NCI-H1436 treated with DMSO at 0.1 percent for 48 hours (cell line): Measurements from ENCODE around the gene GABARAP.
A peak's percentile ranks its signal among the peaks of the same experiment; 100 is the strongest.
"Not testable (repeated sequence)": the region's sequence is repeated elsewhere in the genome, so short reads cannot be mapped to it uniquely, and the experiment has no call there.

Source experiments
- DNase-seq: peaks from one replicate; lab custom pipeline; 2025; lab: John Stamatoyannopoulos, UW

GABARAP gene

DNA sequence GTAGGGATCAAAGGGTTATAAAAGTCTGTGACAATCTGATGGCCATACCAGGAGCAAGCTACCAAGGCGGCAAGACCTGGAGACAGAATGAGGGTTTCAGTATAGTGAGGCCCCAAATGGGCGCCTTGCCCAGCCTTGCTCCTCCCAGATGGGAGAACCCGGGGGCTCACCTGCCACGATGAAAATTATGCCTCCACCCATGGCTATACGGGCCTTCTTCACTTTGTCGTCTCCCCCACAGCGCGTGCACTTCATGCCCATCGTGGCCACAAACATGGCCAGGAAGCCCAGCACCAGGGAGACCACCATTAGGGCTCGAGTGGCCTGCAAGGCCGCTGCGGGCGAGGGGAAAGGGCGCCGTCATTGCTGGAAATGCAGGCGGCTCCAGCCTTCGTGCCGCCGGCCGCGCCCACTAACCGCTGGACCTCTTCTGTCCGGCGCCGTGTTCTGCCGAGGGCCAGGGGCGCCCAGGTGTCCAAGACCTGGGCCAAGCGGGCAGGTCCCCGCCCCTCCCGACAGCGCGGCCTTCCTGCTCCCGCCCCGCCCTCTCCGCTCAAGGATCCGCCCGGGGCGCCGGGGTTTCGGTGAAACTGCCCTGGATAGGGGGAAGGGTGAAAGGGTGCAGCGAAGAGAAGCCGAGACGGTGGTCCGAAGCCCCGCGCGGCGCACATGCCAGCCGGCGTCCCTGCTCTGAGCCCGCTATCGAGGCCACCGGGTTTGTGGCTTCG is 18.6 kb upstream of the GABARAP start:
- no peak for DNase-seq

- no peak for DNase-seq
These were observed 17.9 kb upstream of the GABARAP start for GRCh38 chr17:7260151-7260550.

GRCh38 chr17:7259555-7259889 is 17.3 kb upstream of the GABARAP start:
- DNase-seq = no peak

DNA sequence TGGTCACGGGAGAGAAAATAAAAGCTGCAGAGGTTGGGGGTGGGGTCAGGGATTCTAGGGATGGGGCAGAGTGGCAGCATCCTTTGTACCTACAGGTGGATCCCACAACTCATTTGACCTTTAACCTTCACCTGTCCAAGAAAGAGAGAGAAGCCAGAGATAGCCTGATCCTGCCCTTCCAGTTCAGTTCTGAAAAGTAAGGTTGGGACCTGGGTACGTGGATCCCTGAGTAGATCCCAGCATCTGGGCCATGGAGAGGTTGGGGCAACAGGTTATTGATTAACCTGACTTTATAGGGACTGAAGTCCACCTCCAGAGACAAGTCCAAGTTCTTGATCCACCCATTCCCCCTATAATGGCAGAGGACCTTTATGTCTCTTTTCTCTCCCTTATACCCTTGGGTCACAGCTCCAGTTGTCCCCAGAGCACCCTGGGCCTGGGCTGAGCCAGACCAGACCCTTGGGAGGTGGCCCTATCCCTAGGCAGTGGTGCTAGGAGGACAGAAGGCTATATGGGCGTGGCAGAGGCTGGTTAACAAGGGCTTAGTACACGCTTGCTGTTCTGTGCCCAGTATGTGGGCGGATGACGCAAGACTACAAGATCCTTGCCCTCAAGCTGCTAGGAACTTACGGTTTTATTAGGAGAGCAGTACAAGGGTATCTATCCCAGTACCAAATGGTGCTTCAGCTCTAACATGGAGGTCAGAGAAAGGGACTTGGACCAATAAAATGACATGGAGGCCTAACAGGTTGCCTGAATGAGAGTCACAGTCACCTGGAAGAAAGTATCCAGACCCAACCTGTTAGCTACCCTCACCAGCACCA is 16.7 kb upstream of the GABARAP start:
- DNase-seq = no peak

DNA sequence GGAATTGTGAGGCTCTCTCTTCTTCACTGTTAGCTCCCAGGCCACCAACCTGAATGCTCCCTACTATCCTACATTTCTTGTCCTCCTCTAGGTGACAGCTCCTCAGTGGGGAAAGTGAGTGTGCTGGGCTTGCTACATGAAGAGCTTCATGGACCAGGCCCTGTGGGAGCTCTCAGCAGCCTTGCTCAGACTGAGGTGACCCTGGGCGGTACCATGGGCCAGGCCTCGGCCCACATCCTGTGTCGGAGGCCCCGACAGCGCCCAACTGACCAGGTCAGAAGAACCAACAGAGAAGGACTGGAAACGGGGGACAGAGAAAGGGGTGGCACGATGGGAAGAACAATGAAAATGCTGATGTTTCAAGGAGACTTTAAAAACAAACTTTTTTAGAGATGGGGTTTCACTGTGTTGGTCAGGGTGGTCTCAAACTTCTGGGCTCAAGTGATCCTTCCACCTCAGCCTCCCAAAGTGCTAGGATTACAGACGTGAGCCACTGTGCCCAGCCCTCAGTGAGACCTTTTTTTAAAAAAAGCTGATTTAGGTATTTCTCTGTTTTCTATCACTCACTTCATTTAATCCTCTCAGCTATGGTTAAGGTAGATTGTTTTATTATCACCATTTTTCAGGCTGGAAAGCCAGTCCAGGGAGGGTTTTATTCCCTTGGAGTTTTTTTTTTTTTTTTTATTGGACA is 14.7 kb upstream of the GABARAP start:
- DNase-seq = no peak

- no peak for DNase-seq
These were observed 12.3 kb upstream of the GABARAP start for GRCh38 chr17:7254511-7254910.

- no peak for DNase-seq
These were observed 10.8 kb upstream of the GABARAP start for GRCh38 chr17:7253082-7253481.

GRCh38 chr17:7252176-7253043 is 10.2 kb upstream of the GABARAP start, which contains the start of gene ELP5:
ELP5 (plus strand) TSS chr17:7252215; CDS start chr17:7252551, 336 bp downstream.
- DNase-seq = peak; percentile 63

DNA sequence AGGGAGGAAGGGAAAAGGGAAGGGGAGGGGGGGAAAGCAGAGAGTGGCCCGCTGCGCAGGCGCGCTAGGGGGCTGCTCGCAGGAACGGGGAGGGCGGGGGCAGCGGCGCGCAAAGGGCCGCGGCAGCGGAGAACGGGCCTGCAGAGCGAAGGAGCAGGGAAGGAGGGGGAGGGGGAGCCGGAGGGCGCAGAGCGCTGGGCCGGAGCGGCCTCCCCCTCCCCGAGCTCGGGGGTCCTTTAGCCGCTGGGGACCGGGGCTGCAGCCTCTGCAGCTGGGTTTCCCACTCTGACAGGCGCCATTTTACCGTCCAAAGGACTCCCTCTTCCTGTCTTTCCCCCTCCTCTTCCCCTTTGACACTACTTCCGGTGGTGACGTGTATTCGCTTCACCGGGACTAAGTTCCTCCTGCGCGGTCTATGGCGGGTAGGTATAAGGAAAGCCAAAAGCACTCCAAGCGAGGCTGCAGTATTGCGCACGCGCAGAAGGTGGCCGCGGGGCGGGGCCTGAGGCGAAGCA is 9.5 kb upstream of the GABARAP start, which contains the start of gene CTDNEP1:
Gene CTDNEP1, minus strand, starts transcription at position 74 of the 515 bp plus-strand sequence. CDS start 438 bp downstream, outside the sequence.
- DNase-seq = peak; percentile 90

GRCh38 chr17:7250695-7251627 is 8.7 kb upstream of the GABARAP start:
- DNase-seq = no peak

DNA sequence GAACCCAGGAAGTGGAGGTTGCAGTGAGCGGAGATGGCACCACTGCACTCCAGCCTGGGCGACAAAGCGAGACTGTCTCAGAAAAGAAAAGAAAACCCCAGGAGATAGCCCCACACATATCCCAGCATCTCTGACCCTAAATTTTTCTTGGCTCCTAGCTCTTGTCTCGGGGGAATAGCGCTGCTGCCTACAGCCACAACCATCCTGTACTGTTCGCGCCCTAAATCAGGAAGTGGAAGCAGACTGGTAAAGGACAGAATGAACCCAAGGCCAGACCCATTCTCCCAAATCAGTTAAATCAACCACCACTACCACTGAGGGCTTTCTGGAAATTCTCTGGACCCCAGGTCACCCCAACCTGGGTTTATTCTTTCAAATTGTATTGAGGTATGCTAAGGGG is 7.6 kb upstream of the GABARAP start:
- no peak for DNase-seq

GRCh38 chr17:7249214-7249613 is 7.0 kb upstream of the GABARAP start:
- no peak for DNase-seq

GRCh38 chr17:7248796-7249195 is 6.5 kb upstream of the GABARAP start:
- DNase-seq = no peak

GRCh38 chr17:7246779-7247178 is 4.5 kb upstream of the GABARAP start:
- DNase-seq = no peak

DNA sequence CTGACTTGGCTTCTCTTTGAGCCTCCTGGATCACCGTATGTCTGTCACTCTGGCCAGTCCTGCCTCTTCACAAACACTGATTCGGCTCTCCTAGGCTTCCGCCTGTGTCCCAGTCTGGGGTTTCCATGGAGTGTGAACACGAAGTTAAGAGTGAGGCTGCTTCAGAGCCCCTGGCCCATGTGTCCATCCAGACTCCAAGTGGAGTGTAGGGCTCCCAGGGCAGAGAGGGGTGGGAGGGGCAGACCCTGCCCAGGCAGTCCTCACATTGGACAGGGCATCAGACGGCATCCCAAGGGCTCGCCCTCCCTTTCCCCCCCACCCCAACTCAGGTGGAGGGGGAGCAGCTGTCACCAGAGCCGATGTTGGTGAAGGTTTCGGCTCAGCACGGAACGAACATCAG is 1.6 kb upstream of the GABARAP start:
- not testable (repeated sequence) for DNase-seq

GRCh38 chr17:7243453-7243729 is 1.1 kb upstream of the GABARAP start:
- DNase-seq = no peak

DNA sequence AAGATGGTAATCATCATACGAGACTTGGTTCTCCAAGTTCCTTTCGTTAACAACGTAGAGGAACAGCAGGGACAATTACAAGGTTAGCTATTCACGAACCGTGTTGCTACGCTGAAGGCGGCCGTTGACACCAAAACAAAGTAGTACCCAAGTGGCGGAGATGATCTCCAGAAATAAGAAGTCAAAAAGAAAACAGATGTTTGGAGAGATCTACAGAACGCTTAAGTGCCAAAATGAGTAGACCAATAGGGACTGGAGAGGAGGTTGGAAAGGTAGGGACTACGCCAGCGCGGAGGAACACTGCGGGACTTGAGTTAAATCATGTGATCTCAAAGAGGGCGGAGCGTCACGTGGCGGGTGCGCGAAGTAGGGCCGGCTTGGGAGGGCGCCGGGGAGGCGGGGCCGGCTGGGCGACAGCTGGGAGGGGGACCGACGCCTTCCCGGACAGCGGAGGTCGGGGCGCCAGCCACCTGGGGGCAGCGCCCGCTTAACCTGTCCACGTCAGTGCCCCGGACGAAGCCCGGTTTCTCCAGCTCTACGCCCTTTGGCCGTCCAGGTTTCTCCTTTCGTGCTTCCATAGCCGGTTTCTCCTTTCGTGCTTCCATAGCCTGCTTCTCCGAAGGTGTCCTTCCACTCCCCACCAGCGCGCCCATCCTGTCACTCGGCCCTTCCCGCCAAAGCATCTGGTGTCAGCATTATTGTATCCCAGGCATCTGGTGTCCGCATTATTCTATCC is 636 bp upstream of the GABARAP start:
- peak; percentile 81 for DNase-seq

GRCh38 chr17:7241090-7241733 is 1.0 kb downstream of the GABARAP start:
- no peak for DNase-seq

- DNase-seq = no peak
These were observed 1.9 kb downstream of the GABARAP start for GRCh38 chr17:7240375-7240774.
